SK-N-SH treated with all-trans-retinoic acid at 6 μM for 48 hours (cell line): Measurements from ENCODE around the gene HNRNPC.

Experiments
- ATAC-seq: fragments of 200-7000 bp; cut with Tn5 transposase; 3 replicates; pipeline ENCODE4 v1.9.1; 2020; ENCODE audit warnings: mild to moderate bottlenecking, moderate library complexity
- ARNTL ChIP-seq: fragments of 450-650 bp; formaldehyde crosslinking; IDR thresholded peaks from 2 replicates; pipeline ENCODE4 v1.5.0; 2020; ENCODE audit warnings: low read depth, mild to moderate bottlenecking, moderate library complexity, borderline replicate concordance
- GLIS3 ChIP-seq: fragments of 250-450 bp; sonication (Bioruptor Pico); IDR thresholded peaks from 2 replicates; pipeline ENCODE4 v1.5.0; 2020; ENCODE audit warnings: mild to moderate bottlenecking, moderate library complexity
- ISL1 ChIP-seq: fragments of 250-450 bp; sonication (Bioruptor Pico); IDR thresholded peaks from 2 replicates; pipeline ENCODE4 v2.1.2; 2022; ENCODE audit warnings: mild to moderate bottlenecking, moderate library complexity
- OSR1 ChIP-seq: fragments of 250-450 bp; sonication (Bioruptor Pico); IDR thresholded peaks from 2 replicates; pipeline ENCODE4 v1.8.0; 2022; ENCODE audit warnings: moderate library complexity, mild to moderate bottlenecking, inconsistent platforms
- PATZ1 ChIP-seq: fragments of 250-450 bp; sonication (Bioruptor Pico); IDR thresholded peaks from 2 replicates; pipeline ENCODE4 v1.8.0; 2020; ENCODE audit warnings: mild to moderate bottlenecking, moderate library complexity, borderline replicate concordance
- POU6F1 ChIP-seq: fragments of 250-450 bp; sonication (Bioruptor Pico); IDR thresholded peaks from 2 replicates; pipeline ENCODE4 v1.8.0; 2021; ENCODE audit warnings: low read depth, mild to moderate bottlenecking, moderate library complexity, borderline replicate concordance
- PPARA ChIP-seq: fragments of 250-450 bp; sonication (Bioruptor Pico); IDR thresholded peaks from 2 replicates; pipeline ENCODE4 v1.5.0; 2020; ENCODE audit warnings: mild to moderate bottlenecking, borderline replicate concordance
- RARB ChIP-seq: fragments of 250-450 bp; sonication (Bioruptor Pico); IDR thresholded peaks from 2 replicates; pipeline ENCODE4 v1.8.0; 2021; ENCODE audit warnings: mild to moderate bottlenecking, moderate library complexity
- SNAI2 ChIP-seq: fragments of 250-450 bp; sonication (Bioruptor Pico); IDR thresholded peaks from 2 replicates; pipeline ENCODE4 v1.5.0; 2020; ENCODE audit warnings: mild to moderate bottlenecking, moderate library complexity
- TOX ChIP-seq: fragments of 250-450 bp; sonication (Bioruptor Pico); IDR thresholded peaks from 2 replicates; pipeline ENCODE4 v1.8.0; 2021; ENCODE audit warnings: mild to moderate bottlenecking, moderate library complexity, borderline replicate concordance
- TSHZ2 ChIP-seq: fragments of 250-450 bp; sonication (Bioruptor Pico); IDR thresholded peaks from 2 replicates; pipeline ENCODE4 v1.5.0; 2020; ENCODE audit warnings: mild to moderate bottlenecking, moderate library complexity
- ZNF70 ChIP-seq: fragments of 450-650 bp; formaldehyde crosslinking; IDR thresholded peaks from 2 replicates; pipeline ENCODE4 v1.5.0; 2020; ENCODE audit warnings: mild to moderate bottlenecking, moderate library complexity
- TF ChIP-seq, protein P1 (sequence below): fragments of 250-450 bp; sonication (Bioruptor Pico); IDR thresholded peaks from 2 replicates; pipeline ENCODE4 v1.5.1; 2020; ENCODE audit warnings: low read depth, mild to moderate bottlenecking, moderate library complexity
- TF ChIP-seq, protein P2 (sequence below): fragments of 250-450 bp; sonication (Bioruptor Pico); IDR thresholded peaks from 2 replicates; pipeline ENCODE4 v1.5.1; 2021; ENCODE audit warnings: mild to moderate bottlenecking, moderate library complexity

The HNRNPC gene

GRCh38 chr14:21248338-21248737, 20.9 kb downstream of the HNRNPC start:
- ATAC-seq = no peak
- TF ChIP-seq, protein P1, sequence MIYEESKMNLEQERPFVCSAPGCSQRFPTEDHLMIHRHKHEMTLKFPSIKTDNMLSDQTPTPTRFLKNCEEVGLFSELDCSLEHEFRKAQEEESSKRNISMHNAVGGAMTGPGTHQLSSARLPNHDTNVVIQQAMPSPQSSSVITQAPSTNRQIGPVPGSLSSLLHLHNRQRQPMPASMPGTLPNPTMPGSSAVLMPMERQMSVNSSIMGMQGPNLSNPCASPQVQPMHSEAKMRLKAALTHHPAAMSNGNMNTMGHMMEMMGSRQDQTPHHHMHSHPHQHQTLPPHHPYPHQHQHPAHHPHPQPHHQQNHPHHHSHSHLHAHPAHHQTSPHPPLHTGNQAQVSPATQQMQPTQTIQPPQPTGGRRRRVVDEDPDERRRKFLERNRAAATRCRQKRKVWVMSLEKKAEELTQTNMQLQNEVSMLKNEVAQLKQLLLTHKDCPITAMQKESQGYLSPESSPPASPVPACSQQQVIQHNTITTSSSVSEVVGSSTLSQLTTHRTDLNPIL (CRISPR knock-in tag) = no peak

GRCh38 chr14:21245813-21246212, 23.4 kb downstream of the HNRNPC start:
- TF ChIP-seq PATZ1 (CRISPR knock-in tag) (no peak), OSR1 (no peak), ZNF70 (CRISPR knock-in tag) (no peak), GLIS3 (no peak), ISL1 (CRISPR knock-in tag) (no peak)
- TF ChIP-seq, protein P2, sequence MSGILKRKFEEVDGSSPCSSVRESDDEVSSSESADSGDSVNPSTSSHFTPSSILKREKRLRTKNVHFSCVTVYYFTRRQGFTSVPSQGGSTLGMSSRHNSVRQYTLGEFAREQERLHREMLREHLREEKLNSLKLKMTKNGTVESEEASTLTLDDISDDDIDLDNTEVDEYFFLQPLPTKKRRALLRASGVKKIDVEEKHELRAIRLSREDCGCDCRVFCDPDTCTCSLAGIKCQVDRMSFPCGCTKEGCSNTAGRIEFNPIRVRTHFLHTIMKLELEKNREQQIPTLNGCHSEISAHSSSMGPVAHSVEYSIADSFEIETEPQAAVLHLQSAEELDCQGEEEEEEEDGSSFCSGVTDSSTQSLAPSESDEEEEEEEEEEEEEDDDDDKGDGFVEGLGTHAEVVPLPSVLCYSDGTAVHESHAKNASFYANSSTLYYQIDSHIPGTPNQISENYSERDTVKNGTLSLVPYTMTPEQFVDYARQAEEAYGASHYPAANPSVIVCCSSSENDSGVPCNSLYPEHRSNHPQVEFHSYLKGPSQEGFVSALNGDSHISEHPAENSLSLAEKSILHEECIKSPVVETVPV (CRISPR knock-in tag) = no peak
- no peak for ATAC-seq

GRCh38 chr14:21244544-21244943, 24.7 kb downstream of the HNRNPC start:
- no peak for ATAC-seq
- TF ChIP-seq ARNTL (CRISPR knock-in tag) (no peak), POU6F1 (CRISPR knock-in tag) (no peak), RARB (CRISPR knock-in tag) (no peak), ZNF70 (CRISPR knock-in tag) (no peak), GLIS3 (no peak), SNAI2 (CRISPR knock-in tag) (no peak), PPARA (CRISPR knock-in tag) (no peak), ISL1 (CRISPR knock-in tag) (no peak), OSR1 (no peak)
- TF ChIP-seq, protein P2 (CRISPR knock-in tag) = no peak

- no peak for TF ChIP-seq TSHZ2 (CRISPR knock-in tag)
- no peak for TF ChIP-seq TOX
- no peak for TF ChIP-seq RARB (CRISPR knock-in tag)
- 0 out of 2 replicates have a peak, but pooled peaks have one; percentile 22 for TF ChIP-seq POU6F1 (CRISPR knock-in tag)
- ATAC-seq = peak; percentile 53
Observed at GRCh38 chr14:21241218-21241819, 27.9 kb downstream of the HNRNPC start.
